Measurements from ENCODE around the gene ABCD3.
"Not testable (repeated sequence)": the region's sequence is repeated elsewhere in the genome, so short reads cannot be mapped to it uniquely, and the experiment has no call there.

The ABCD3 gene

DNA sequence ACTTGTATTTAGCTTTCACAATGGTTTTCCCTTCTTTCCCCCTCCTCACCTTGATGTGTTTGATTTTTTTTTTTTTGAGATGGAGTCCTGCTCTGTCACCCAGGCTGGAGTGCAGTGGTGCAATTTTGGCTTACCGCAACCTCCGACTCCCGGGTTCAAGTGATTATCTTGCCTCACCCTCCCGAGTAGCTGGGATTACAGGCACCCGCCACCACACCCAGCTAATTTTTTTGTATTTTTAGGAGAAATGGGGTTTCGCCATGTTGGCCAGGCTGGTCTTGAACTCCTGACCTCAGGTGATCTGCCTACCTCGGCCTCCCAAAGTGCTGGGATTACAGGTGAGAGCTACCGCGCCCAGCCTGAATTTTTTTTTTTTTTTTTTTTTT, 8.3 kb downstream of the ABCD3 start:
- not testable (repeated sequence) for DNase-seq, H3K27me3 Mint-ChIP-seq, H3K27ac Mint-ChIP-seq, H3K4me3 Mint-ChIP-seq, H3K9me3 Mint-ChIP-seq
- Mint-ChIP-seq H3K4me1 (ENCODE audit: low read depth) (peaks cover 74% of the 10 kb centered on the region), H3K36me3 (ENCODE audit: low read depth) (peaks cover 44% of the 10 kb centered on the region)

- H3K36me3 Mint-ChIP-seq (ENCODE audit: low read depth) = peaks cover 41% of the 10 kb centered on the region
- peak overlapping the region; percentile 8 for H3K27ac Mint-ChIP-seq
- DNase-seq = no peak
- H3K4me3 Mint-ChIP-seq = no peak overlapping the region
- peaks cover 2% of the 10 kb centered on the region for H3K9me3 Mint-ChIP-seq
- peaks cover 58% of the 10 kb centered on the region for H3K4me1 Mint-ChIP-seq (ENCODE audit: low read depth)
- no peaks in the 10 kb centered on the region for H3K27me3 Mint-ChIP-seq
These were observed 10.3 kb downstream of the ABCD3 start for GRCh38 chr1:94428441-94428840.

- Mint-ChIP-seq H3K36me3 (ENCODE audit: low read depth) (peaks cover 44% of the 10 kb centered on the region), H3K4me1 (ENCODE audit: low read depth) (peaks cover 56% of the 10 kb centered on the region)
- not testable (repeated sequence) for DNase-seq, H3K27me3 Mint-ChIP-seq, H3K4me3 Mint-ChIP-seq, H3K9me3 Mint-ChIP-seq, H3K27ac Mint-ChIP-seq
These were observed 10.8 kb downstream of the ABCD3 start for GRCh38 chr1:94428927-94429528.

DNA sequence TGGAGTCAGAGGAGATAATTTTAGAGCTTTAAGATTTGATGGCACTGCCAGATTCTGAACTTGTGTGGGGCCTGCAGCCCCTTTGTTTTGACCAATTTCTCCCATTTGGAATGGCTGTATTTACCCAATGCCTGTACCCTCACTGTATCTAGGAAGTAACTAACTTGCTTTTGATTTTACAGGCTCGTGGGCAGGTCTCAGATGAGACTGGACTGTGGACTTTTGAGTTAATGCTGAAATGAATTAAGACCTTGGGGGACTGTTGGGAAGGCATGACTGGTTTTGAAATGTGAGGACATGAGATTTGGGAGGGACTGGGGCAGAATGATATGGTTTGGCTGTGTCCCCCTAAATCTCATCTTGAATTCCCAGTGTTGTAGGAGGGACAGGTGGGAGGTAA, 11.9 kb downstream of the ABCD3 start:
- Mint-ChIP-seq H3K4me1 (ENCODE audit: low read depth) (peaks cover 59% of the 10 kb centered on the region), H3K36me3 (ENCODE audit: low read depth) (peaks cover 51% of the 10 kb centered on the region), H3K27ac (peak overlapping the region; percentile 5)
- H3K9me3 Mint-ChIP-seq, DNase-seq, H3K27me3 Mint-ChIP-seq, H3K4me3 Mint-ChIP-seq: not testable (repeated sequence)

DNA sequence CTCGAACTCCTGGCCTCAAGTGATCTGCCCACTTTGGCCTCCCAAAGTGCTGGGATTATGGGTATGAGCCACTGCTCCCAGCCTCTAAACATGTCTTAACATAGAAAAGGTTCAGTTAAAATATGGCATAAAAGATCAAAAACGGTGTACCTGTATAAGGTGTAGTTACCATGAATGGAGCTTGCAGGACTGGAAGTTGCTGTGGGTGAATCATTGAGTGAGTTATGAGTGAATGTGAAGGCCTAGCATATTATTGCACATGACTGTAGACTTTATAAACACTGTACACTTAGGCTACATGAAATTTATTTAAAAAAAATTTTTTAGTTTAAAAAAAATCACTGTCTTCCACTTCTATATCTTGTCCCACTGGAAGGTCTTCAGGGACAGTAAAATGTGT, 15.7 kb downstream of the ABCD3 start:
- no peak overlapping the region for H3K27ac Mint-ChIP-seq
- no peak overlapping the region for H3K4me3 Mint-ChIP-seq
- H3K9me3 Mint-ChIP-seq = peaks cover 18% of the 10 kb centered on the region
- no peaks in the 10 kb centered on the region for H3K27me3 Mint-ChIP-seq
- peaks cover 57% of the 10 kb centered on the region for H3K4me1 Mint-ChIP-seq (ENCODE audit: low read depth)
- peaks cover 73% of the 10 kb centered on the region for H3K36me3 Mint-ChIP-seq (ENCODE audit: low read depth)
- no peak for DNase-seq

GRCh38 chr1:94434365-94435045, 16.3 kb downstream of the ABCD3 start:
- DNase-seq = no peak
- H3K27me3 Mint-ChIP-seq = no peaks in the 10 kb centered on the region
- no peak overlapping the region for H3K27ac Mint-ChIP-seq
- peaks cover 56% of the 10 kb centered on the region for H3K4me1 Mint-ChIP-seq (ENCODE audit: low read depth)
- peaks cover 72% of the 10 kb centered on the region for H3K36me3 Mint-ChIP-seq (ENCODE audit: low read depth)
- H3K4me3 Mint-ChIP-seq = no peak overlapping the region
- peaks cover 18% of the 10 kb centered on the region for H3K9me3 Mint-ChIP-seq

GRCh38 chr1:94438692-94439276, 20.6 kb downstream of the ABCD3 start:
- H3K36me3 Mint-ChIP-seq (ENCODE audit: low read depth) = peaks cover 71% of the 10 kb centered on the region
- H3K4me1 Mint-ChIP-seq (ENCODE audit: low read depth) = peaks cover 51% of the 10 kb centered on the region
- peaks cover 37% of the 10 kb centered on the region for H3K9me3 Mint-ChIP-seq
- no peak overlapping the region for H3K4me3 Mint-ChIP-seq
- DNase-seq = no peak
- no peaks in the 10 kb centered on the region for H3K27me3 Mint-ChIP-seq
- no peak overlapping the region for H3K27ac Mint-ChIP-seq

DNA sequence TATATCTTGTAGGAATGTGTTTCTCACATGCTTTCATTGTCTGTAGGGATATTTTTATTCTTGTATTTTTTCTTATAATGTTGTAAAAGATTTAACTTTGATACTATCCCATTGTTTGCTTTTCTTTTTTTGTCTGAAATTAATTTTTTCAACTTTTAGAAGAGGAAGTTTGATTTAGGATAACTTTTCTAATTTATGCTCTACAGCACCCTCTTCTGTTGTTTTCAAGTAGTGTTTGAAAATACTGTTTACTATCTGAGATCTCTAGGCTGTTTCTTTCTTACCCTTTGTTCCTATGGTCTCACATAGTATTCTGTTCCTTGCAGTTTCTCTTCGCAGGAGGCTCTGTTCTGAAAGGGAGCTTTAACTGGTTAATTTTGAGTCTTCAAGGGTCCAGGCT, 21.9 kb downstream of the ABCD3 start:
- peaks cover 42% of the 10 kb centered on the region for H3K4me1 Mint-ChIP-seq (ENCODE audit: low read depth)
- H3K9me3 Mint-ChIP-seq = peaks cover 44% of the 10 kb centered on the region
- no peak overlapping the region for H3K4me3 Mint-ChIP-seq
- no peaks in the 10 kb centered on the region for H3K27me3 Mint-ChIP-seq
- peaks cover 71% of the 10 kb centered on the region for H3K36me3 Mint-ChIP-seq (ENCODE audit: low read depth)
- H3K27ac Mint-ChIP-seq = no peak overlapping the region
- DNase-seq = no peak

GRCh38 chr1:94443067-94443466, 24.9 kb downstream of the ABCD3 start:
- not testable (repeated sequence) for DNase-seq, H3K4me3 Mint-ChIP-seq, H3K27me3 Mint-ChIP-seq, H3K27ac Mint-ChIP-seq
- peaks cover 54% of the 10 kb centered on the region for H3K9me3 Mint-ChIP-seq
- peaks cover 27% of the 10 kb centered on the region for H3K4me1 Mint-ChIP-seq (ENCODE audit: low read depth)
- peaks cover 73% of the 10 kb centered on the region for H3K36me3 Mint-ChIP-seq (ENCODE audit: low read depth)

DNA sequence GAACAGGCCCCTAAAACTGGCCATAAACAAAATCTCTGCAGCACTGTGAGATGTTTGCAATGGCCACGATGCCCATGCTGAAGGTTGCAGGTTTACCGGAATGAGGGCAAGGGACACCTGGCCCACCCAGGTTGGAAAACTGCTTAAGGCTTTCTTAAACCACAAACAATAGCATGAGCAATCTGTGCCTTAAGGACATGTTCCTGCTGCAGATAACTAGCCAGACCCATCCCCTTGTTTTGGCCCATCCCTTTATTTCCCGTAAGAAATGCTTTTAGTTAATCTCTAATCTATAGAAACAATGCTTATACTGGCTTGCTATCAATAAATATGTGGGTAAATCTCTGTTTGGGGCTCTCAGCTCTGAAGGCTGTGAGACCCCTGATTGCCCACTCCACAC, 26.6 kb downstream of the ABCD3 start:
- H3K27me3 Mint-ChIP-seq, H3K4me3 Mint-ChIP-seq, DNase-seq, H3K27ac Mint-ChIP-seq: not testable (repeated sequence)
- Mint-ChIP-seq H3K36me3 (ENCODE audit: low read depth) (peaks cover 79% of the 10 kb centered on the region), H3K9me3 (peaks cover 70% of the 10 kb centered on the region), H3K4me1 (ENCODE audit: low read depth) (peaks cover 15% of the 10 kb centered on the region)

- not testable (repeated sequence) for DNase-seq; H3K4me1 Mint-ChIP-seq (ENCODE audit: low read depth); H3K27ac Mint-ChIP-seq; H3K27me3 Mint-ChIP-seq; H3K4me3 Mint-ChIP-seq
- Mint-ChIP-seq H3K9me3 (peaks cover 77% of the 10 kb centered on the region), H3K36me3 (ENCODE audit: low read depth) (peaks cover 81% of the 10 kb centered on the region)
These were observed 27.5 kb downstream of the ABCD3 start for GRCh38 chr1:94445733-94446132.

GRCh38 chr1:94446177-94446576, 28.0 kb downstream of the ABCD3 start:
- not testable (repeated sequence) for H3K27me3 Mint-ChIP-seq; DNase-seq; H3K4me3 Mint-ChIP-seq; H3K4me1 Mint-ChIP-seq (ENCODE audit: low read depth); H3K27ac Mint-ChIP-seq
- Mint-ChIP-seq H3K36me3 (ENCODE audit: low read depth) (peaks cover 84% of the 10 kb centered on the region), H3K9me3 (peaks cover 80% of the 10 kb centered on the region)

DNA sequence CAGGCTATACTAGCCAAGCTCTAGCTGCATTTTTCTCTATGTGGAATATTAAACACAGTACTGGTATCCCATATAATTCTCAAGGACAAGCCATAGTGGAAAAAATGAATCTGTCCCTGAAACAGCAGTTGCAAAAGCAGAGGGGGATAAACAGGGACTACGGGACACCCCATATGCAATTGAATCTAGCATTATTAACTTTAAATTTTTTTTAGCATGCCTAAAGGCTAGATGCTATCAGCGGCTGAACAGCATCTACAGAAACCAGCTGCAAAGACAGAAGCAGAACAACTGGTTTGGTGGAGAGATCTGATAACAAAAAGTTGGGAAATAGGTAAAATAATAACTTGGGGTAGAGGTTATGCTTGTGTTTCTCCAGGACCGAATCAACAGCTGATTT, 30.6 kb downstream of the ABCD3 start:
- H3K27ac Mint-ChIP-seq; H3K4me1 Mint-ChIP-seq (ENCODE audit: low read depth); H3K4me3 Mint-ChIP-seq; DNase-seq; H3K27me3 Mint-ChIP-seq: not testable (repeated sequence)
- H3K9me3 Mint-ChIP-seq = peaks cover 70% of the 10 kb centered on the region
- H3K36me3 Mint-ChIP-seq (ENCODE audit: low read depth) = peaks cover 88% of the 10 kb centered on the region

DNA sequence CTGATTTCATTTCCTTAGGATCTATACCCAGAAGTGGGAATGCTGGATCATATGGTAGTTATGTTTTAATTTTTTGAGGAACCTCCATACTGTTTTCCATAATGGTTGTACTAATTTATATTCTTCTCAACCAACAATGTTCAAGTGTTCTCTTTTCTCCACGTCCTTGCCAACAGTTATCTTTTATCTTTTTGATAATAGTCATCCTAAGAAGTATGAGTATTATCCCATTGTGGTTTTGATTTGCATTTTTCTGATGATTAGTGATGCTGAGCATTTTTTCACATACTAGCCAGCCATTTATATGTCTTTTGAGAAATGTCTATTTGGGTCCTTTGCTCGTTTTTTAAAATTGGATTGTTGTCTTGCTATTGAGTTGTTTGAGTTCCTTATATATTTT, 38.5 kb downstream of the ABCD3 start:
- no peak for DNase-seq
- peaks cover 14% of the 10 kb centered on the region for H3K4me1 Mint-ChIP-seq (ENCODE audit: low read depth)
- H3K27ac Mint-ChIP-seq = no peak overlapping the region
- H3K27me3 Mint-ChIP-seq = no peaks in the 10 kb centered on the region
- H3K36me3 Mint-ChIP-seq (ENCODE audit: low read depth) = peaks cover 70% of the 10 kb centered on the region
- H3K9me3 Mint-ChIP-seq = peaks cover 6% of the 10 kb centered on the region
- H3K4me3 Mint-ChIP-seq = no peak overlapping the region

- no peak overlapping the region for H3K27ac Mint-ChIP-seq
- no peaks in the 10 kb centered on the region for H3K9me3 Mint-ChIP-seq
- no peak for DNase-seq
- H3K4me3 Mint-ChIP-seq = no peak overlapping the region
- peaks cover 83% of the 10 kb centered on the region for H3K36me3 Mint-ChIP-seq (ENCODE audit: low read depth)
- no peaks in the 10 kb centered on the region for H3K27me3 Mint-ChIP-seq
- H3K4me1 Mint-ChIP-seq (ENCODE audit: low read depth) = peaks cover 10% of the 10 kb centered on the region
These were observed 44.4 kb downstream of the ABCD3 start for GRCh38 chr1:94462606-94463005.

All from activated T-cell treated with anti-CD3 and anti-CD28 coated beads, Interleukin-2, amount 50 U/mL, for 24 hours (primary cell).